GM21423 (cell line): ENCODE measurements around the gene DGKD.

Experiments
- ATAC-seq: cut with Tn5 transposase; IDR thresholded peaks from one replicate; pipeline ENCODE4 v1.9.1; 2021; ENCODE audit warnings: mild to moderate bottlenecking, moderate library complexity; ENCODE audit not compliant: unreplicated experiment

The DGKD gene

DNA sequence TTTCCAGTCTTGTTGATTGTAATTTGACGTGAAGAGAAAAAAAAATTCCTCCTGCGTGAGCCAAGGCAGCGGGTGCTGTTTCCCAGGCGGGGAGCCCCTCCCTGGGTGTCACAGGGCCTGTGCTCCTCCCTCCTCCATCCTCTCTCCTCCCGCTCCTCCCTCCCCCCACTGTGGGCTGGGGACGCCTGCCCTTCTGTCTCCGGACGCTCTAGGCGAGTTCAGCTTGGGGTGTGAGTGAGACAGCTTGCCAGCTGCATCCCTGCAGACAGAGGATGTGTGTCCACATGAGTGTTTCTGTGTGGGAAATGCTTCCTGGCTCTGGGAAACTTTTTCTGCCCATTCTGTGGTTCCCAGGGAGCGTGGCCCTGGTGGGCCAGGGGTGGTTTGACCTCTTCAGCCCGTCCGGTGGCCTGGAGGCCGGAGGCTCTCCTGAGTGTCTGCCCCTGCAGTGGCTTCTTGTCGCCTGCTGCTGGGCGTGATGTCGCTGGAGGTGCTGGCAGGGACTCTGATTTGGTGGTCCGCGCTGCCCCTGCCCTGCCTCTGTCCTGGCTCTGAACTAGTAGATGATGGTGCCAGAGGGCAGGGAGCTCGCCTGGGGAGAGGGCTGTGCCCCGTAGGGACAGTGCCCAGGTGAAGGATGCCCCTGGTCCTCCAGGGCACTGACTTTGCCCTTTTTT, 115.9 kb downstream of the DGKD start:
- no peak for ATAC-seq

DNA sequence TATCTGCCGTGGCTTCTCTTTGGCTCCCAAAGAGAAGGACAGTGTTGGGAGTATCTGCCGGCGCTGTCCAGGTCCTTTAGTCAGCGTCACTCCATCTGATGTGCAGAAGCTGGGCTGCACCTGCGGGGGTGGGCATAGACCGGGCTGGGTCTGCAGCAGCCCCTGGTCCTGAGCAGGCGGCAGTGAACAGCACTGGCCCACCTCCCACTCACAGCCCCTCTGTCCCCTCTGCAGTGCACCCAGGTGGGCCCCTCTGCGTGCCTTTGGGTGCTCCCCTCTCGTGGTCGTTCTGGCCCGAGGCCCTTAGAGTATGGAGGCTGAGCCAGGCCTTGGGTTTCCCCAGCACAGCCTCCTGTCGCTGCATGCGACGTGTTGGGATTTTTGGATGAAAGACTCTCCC, 116.5 kb downstream of the DGKD start:
- ATAC-seq = no peak

DNA sequence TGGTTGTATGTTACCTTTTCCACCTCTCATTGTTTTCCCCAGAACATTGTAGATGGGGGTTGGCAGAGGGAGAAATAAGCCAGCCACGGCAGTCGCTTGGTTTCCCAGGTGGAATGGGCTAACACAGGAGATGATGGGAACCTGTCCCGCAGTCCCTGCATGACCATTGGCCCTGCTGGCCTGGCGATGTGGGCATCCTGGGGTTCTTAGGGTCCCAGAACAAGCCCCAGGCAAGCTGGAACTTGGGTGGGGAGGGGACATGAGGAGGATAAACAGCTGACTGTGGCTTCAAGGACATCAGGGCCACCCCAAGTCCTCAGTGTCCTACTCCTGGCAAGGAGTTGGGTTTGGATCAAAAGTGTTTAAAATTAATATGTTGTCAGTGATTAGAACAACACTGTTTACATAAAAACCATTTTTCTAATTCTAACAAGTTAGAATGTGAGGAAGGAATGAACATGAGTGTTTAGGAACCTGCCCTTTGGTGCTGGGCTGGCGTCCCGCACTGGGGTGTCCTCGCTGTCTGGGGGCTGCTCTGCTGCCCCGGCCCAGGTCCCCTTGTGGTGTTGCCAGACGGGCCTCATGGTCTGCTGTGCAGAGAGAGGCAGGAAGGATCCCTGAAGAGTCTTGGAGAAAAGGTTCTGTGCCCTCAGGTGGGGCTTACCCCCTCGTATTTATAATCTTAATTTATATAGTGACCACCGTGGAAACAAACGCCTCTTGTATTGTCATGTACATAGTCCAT, 117.2 kb downstream of the DGKD start:
- ATAC-seq = no peak

DNA sequence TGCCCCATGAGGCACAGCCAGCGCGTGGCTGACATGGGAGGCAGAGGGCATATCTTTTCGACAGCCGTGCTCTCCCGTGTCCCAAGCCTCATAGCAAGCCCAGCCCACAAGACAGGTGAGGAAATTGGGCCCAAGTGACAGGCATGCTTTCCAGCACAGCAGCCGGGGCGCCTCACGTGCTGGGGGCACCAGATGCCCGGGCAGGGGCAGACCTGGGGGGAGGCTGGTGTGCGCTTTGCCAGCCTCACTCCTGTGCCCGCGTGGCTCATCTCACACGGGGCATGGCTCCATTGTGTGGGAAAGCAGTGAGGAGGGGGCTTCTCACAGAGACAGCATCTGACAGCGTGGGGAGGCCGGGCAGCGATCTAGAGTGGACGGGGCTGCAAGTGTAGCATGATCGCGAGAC, 119.1 kb downstream of the DGKD start:
- no peak for ATAC-seq

DNA sequence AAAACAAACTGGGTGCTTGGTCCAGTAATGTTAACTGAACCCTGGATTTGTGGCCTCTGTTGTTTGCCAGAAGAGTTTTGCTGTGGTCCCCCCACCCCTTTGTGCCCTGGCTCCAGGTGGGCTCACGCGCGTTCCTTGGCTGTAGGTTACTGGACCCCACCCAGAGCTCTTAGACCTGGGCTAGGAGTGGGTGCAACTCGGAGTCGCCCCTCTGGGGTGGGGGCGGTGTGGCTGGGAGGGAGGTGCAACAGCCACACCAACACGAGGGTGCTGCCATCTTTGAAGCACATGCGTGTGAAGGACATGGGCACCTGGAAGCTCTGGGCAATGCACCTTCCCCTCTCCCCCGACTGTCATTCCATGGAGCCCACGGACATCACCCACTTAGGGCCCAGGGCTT, 119.6 kb downstream of the DGKD start:
- no peak for ATAC-seq

DNA sequence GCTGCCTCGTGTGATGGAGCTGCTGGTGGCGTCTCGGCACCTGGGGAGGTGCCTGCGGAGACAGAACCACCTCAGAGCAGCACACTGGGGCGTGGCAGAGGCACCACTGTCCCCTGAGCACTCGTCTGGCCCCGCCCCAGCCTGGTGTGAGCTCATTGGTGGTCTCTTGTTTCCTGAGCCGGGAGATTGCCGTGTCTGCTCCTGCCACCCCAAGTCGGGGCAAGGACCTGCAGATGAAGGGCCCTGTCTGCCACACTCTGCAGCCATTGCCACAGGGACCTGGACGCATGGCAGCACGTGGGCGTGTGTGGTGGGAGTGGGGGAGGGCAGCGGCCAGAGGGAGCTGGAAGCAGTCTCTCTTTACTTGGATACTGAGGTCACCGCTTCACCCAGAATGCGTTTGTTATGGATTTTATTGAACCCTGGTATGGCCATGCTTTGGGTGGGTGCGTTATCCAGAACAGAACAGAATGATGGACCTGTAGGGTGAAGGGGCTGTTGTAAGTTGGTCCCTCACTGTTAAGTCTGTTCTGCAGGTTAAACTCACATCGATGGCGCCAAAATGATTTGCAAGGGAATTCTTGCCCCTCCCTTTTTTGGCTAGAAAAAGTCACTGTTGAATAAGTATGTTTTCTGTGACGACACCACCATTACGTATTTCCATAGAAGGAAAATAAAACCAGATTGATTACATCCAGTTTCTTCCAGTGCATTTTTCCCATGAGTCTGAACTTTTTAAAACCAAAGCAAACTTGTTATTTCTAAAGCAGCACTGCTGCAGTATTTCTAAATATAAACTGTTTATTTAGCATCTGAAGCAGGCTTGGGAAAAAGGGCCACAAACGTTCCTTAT, 120.2 kb downstream of the DGKD start:
- ATAC-seq = no peak

DNA sequence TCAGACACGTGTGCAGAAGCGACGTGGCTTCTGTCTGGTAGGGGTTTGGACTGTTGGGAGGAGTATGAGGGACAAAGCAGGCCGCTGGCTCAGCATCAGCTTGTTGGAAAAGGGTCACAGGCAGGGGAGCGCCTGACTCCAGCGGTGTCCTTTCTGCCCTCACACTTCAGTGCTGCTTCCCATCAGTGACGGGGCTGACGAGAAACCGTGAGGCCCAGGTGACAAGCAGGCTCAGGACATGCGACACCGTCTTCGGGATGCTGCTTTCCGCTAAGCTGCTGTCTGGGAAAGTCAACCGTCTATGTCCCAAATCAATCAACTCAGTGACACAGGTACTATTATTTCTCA, 121.7 kb downstream of the DGKD start:
- no peak for ATAC-seq

DNA sequence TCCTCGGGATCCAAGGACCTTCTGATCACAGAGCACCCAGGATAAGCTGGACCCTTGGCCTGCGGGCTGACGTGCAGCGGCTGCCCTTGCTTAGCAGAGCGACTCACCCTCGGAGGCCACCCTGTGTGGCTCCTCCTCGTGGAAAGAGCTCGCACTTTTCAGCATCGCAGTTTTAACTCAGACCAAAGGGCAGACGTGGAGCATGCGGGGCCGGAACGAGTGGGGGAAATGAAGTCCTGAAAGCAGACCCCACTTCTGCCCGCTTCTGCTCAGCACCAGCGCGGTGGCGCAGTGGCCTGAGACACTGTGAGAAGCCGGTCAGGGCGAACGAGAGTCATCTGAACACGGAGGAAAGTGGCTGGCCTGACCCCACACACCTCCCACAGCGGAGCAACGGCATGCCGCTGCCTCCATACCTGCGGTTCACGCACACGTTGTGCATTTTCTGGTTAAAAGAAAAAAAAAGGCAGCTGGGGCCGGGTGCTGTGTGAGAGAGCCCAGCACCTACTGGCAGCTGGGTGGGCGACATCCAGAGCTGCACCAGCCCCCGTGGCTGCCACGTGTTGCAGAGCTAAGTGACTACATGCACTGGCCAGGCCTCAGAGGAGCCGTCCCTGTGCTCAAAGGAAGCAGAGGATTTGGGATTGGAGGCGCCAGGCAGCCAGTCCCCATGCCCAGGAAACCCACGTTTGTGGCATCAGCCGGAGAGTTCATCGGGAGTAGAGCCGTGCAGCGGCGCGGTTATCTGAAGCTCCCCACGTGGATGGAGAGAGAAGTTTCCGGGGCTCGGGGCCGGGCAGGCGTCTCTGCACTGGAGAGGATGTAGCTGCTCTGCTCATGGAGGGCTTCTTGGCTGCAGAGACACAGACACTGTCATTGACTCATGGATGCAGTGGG, 122.6 kb downstream of the DGKD start:
- no peak for ATAC-seq

DNA sequence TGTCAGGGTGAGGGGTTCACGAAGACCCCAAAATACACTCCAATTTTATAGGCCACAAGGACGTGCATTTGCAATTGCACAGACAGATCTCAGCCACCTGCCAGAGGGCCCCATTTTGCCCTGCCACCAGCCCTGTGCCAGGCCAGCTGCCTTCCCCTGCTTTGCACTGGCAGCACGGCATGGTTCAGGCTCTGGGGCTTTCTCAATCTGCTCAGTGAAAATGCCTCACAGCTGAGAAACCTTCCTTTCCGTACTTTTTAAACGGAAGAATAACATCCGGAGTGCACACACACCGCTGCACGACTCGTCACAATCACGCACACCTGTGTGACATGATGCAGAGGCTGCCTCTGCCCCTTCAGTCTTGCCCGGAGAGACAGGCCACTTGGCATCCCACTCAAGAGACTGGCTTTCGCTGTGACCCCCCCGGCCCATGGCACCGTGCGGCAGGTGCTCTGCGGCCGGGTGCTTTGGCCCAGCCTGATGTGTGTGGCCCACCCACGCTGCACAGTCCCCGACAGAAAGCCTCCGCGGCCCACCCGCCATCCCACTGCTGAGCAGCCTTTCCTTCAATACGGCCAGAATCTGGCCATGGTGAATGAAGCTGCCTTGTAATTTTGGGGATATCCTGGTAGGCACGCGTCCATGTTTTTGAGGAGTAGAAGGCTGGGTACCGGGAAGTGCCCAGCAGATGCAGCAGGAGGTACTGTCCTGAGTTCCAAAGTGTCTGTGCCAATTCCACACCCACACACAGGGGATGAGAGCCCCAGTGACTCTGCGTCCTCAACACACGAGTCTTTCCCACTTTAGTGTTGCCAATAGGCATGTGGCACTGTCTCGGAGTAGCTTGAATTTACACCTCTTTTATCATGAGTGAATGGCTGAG, 123.5 kb downstream of the DGKD start:
- no peak for ATAC-seq

DNA sequence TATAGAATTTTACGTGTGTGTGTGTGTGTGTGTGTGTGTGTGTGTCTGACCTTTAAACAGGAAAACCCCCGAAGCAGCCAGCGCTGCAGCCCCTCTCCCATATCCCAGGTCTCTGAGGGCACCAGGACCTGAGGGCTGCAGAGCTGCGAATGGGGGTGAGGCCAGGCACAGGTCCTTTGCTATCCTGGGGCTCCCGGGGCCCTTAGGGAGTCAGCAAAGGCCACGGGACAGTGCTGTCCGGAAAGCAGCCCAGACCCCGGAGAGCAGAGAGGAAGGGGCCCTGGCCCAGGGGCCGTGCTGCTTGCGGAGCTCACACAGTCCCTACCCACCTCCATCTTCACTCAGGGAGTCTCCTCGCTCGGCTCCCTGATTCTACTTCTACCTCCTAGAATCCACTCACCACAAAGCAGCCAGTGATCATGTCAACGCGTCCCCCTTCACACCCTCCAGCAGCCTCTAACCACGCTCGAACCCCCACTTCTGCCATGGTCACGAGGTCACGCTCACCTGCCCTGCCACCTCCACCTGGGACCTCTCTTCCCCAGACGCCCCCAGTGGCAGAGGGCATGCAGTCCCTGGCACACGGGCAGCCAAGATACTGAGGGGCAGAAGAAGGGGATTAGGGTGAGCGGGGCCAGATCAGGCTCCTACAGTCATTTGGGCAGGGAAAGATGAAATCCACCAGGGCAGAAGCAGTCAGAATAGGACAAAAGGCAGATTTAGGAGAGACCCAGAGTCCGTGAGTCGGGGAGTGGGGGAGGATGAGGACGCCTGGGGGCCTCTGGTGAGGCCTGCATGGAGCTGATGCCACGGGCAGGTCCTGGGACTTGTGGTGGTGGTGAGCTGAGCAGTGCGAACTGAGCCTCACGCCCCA, 125.6 kb downstream of the DGKD start:
- no peak for ATAC-seq

DNA sequence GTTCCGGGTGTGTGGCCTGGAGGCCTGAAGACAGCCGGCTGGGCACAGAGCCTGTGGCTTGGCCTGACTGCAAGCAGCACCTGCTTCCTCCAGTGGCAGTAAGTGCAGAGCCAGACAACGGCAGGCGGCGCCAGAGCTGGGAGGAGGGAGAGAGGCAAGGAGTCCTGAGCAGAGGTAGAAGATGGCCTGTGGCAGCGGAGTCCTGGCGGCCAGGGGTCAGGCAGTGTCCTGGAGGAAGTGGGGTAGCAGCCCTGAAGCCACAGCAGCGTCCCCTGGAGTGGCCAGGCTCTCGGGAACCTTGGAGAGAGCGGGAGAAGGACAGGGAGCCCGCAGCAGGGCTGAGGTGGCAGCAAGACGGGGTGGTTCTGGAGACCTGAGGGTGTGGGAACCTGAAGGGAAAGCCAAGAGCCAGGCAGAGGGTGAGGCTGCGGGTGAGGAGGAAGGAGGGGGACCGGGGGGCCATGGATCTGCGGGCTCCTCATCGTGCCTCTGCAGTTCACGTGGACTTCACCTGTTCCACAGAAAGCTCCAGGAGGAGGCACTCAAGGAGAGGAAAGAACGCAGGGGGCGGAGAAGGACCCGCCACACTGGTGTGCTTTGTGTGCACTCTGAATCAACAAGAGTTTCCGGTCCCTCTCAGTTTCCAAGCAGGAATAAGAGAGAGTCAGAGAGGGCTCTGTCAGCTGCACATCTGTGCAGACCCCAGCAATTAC, 126.4 kb downstream of the DGKD start:
- no peak for ATAC-seq

DNA sequence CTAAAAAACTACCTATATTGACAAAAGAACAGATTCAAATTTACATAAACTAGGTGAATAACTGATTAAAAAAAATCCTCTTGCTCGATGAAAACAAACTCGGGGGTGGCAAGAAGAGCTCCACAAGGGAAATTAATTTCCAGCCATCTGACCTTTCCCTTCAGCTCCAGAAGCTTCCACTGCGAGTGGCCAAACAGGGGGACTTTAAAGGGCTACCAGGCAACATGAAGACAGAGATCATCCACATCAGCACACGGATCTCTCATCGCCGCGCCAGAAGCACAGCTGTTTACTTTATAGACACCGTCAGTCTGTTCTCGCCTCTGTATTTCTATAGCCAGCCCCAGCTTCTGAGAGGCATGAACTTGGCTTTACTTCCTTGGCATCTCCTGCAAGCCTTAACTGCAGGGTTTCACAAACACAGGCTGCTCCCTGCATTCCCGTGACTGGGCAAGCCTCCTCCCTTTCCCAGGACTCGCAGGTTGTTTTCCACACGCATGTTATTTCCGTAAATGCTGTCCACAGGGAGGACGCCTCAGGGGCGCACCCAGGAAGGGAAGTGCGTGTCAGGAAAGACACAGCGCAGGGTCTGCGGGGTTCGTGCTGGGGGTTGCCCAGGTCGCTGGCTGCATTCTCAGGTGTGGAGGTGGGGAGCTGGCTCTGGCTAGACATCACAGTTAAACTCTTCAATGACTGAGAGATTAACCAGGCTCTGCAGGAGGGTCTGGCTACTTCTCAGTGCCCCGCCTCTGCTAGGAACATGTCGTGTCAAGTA, 127.3 kb downstream of the DGKD start:
- no peak for ATAC-seq

DNA sequence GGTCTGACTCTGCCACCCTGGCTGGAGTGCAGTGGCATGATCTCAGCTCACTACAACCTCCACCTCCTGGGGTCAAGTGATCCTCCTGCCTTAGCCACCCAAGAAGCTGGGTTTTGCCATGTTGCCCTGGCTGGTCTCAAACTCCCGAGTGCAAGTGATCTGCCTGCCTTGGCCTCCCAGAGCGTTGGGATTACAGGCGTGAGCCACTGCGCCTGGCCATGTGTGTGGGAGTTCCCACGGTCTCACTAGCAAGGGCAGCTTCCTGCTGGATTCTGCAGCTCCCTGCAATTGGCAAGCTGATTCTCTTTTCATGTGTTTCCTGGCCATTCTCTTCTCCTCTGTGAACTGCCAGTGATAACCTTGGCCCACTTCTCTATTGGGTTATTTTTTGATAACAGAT, 128.3 kb downstream of the DGKD start:
- no peak for ATAC-seq

DNA sequence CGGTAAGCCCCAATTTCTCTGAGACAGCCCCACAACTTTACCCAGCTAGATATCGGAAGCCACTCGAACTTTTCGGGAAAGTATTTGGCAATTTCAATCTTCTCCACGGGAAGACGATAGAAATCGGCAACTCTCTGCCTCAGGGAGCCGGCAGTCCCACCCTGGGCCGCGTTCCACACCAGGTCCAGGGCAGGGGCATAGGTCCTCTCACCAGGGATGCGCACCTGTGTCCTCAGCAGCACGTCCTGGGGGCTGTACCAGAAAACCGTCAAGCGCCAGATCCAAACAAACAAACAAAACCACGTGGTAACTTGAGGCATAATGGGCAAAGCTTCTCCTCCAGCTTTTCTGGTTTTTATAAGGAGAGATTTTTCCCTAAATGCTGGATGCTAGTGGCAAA, 131.4 kb downstream of the DGKD start:
- ATAC-seq = no peak

DNA sequence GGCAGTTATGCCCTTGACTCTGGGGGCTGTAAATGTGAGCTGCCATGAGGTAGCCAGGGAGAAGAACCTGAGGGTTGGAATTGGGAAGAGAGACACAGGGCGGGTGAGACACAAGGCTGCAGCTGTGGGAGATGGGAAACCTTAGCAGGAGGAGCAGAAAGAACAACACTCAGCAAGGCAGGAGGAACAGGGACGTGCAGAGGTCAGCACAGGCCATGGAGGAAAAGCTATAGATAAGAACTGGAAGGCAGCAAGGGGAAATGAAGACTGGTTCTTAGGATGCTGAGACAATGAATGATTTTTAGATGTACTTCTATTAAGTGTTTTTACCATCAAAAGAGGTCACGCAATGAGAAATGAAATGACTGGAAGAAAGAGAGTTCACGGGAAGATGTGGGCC, 132.1 kb downstream of the DGKD start:
- ATAC-seq = no peak

DNA sequence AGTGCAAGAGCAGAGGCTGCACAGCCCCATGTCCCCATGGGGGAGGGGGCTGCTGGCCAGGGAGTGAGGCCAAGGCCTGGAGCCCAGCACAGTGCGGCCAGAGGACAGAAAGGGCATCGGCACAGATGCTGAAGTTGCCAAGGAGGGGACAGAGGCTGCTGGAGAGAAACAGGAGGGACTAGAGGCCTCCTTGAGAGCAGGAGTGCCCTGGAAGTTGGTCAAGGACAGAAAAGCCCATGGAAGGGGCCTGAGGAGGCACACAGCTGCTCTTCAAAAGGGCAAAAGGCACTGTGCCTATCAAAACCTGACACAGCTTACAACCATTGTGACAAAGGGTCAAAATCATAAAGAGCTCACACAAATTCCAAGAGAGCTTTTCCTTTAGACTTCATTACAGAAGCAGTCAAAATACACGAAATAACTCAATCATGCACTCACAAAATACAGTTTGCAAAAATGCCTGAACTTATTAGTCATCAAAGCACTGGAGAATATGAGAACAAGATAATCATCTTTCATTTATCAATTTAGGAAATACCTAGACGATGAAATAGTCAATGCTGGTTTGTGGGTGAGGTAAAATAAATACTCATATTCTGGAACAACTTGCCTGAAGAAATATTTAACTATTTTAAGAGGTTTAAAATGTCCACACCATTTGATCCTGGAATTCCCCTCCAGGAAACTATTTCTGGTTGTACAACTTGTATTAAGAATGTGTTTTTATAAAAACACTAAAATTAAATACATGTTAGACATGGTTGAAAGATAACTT, 132.7 kb downstream of the DGKD start:
- no peak for ATAC-seq
